ENCODE data around the gene F12. TPM values are rescaled to one million over a fixed set of nuclear protein-coding genes. Genes with fewer than 3 reads are reported as not detected.
A peak's percentile ranks its signal among the peaks of the same experiment; 100 is the strongest.

The F12 gene
- total RNA-seq, 1 experiment from 2014 or later, result 10.0 TPM

DNA sequence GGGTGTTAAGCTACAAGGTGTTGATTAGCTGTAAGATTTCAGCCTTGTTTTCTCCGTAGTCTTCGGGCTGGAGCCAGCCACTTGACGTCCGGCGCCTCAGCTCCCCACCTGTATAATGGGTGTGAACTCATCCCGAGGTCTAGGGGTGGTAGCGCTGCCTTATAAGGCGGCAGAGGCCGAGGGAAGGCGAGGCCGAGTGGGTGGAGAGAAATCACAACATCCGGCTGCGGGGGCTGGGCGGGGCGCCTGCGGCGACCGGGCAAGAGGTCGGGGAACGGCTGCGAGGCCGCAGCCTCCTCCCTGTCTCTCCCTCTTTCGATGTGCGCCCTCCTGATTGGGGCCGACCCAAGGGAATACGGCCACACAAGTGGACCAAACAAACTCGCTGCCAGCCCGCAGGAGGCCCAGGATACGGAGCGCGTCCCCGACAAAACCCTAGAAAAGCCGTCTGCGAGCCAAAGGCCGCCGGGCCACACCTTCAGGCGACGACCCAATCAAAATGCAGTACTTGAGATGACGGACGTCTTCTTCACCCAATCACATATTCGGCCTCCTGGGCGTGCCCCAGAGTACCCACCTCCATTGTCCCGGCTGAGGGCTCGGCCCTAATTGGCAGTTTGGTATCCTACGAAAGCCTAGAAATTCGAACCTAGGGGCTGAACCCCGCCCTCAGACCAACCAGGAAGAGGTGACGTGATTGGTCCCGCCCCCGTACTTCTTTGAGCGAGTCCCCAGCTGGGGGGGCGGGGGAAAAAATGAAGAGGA, 16.6 kb upstream of the F12 start:
- ATAC-seq, result peak; percentile 94
- ChIA-PET POLR2A (interaction anchor here (0.6 to 2.2 kb wide), 17 partner anchors 15 to 114 kb away, joined by 3 to 19 read pairs (median 4); partner anchors contain the start of genes DDX41, MXD3, PDLIM7 and PRR7), CTCF (interaction anchor here (0.6 to 9.4 kb wide), 28 partner anchors 11 to 754 kb away, joined by 3 to 95 read pairs (median 5); partner anchors contain the start of gene PFN3)
- 0 out of 2 replicates have a peak, but pooled peaks have one; percentile 54 for TF ChIP-seq ERG (CRISPR knock-in tag; IDR thresholded peaks at IDR 0.05)
- TF ChIP-seq OVOL2 (CRISPR knock-in tag; IDR thresholded peaks at IDR 0.05; ENCODE audit: borderline replicate concordance), result no peak
- no peak for TF ChIP-seq ZNF671 (CRISPR knock-in tag; IDR thresholded peaks at IDR 0.05)
- TF ChIP-seq GABPB1 (CRISPR knock-in tag; IDR thresholded peaks at IDR 0.05), result 0 out of 2 replicates have a peak, but pooled peaks have one; percentile 19
- TF ChIP-seq ZNF121 (CRISPR knock-in tag; IDR thresholded peaks at IDR 0.05), result no peak; the same call in 1 of the 2 replicates
- 0 out of 2 replicates have a peak, but pooled peaks have one; percentile 36 for TF ChIP-seq AR (CRISPR knock-in tag; IDR thresholded peaks at IDR 0.05)
- TF ChIP-seq GTF2I (CRISPR knock-in tag; conservative IDR thresholded peaks at IDR 0.05), result peak; percentile 99
- TF ChIP-seq MAX (CRISPR knock-in tag; IDR thresholded peaks at IDR 0.05), result peak; percentile 55; the same call in 1 of the 2 replicates
- TF ChIP-seq CREM (CRISPR knock-in tag; IDR thresholded peaks at IDR 0.05), result no peak
- TF ChIP-seq SP1 (CRISPR knock-in tag; conservative IDR thresholded peaks at IDR 0.05), result peak; percentile 74
- TF ChIP-seq, protein P1, sequence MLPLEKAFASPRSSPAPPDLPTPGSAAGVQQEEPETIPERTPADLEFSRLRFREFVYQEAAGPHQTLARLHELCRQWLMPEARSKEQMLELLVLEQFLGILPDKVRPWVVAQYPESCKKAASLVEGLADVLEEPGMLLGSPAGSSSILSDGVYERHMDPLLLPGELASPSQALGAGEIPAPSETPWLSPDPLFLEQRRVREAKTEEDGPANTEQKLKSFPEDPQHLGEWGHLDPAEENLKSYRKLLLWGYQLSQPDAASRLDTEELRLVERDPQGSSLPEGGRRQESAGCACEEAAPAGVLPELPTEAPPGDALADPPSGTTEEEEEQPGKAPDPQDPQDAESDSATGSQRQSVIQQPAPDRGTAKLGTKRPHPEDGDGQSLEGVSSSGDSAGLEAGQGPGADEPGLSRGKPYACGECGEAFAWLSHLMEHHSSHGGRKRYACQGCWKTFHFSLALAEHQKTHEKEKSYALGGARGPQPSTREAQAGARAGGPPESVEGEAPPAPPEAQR (CRISPR knock-in tag; IDR thresholded peaks at IDR 0.05), result peak; percentile 72; the same call in 1 of the 2 replicates
- TF ChIP-seq FOXP1 (CRISPR knock-in tag; IDR thresholded peaks at IDR 0.05; ENCODE audit: borderline replicate concordance), result peak; percentile 74
- TF ChIP-seq ZNF219 (CRISPR knock-in tag; IDR thresholded peaks at IDR 0.05; ENCODE audit: borderline replicate concordance), result no peak
- TF ChIP-seq, protein P2, sequence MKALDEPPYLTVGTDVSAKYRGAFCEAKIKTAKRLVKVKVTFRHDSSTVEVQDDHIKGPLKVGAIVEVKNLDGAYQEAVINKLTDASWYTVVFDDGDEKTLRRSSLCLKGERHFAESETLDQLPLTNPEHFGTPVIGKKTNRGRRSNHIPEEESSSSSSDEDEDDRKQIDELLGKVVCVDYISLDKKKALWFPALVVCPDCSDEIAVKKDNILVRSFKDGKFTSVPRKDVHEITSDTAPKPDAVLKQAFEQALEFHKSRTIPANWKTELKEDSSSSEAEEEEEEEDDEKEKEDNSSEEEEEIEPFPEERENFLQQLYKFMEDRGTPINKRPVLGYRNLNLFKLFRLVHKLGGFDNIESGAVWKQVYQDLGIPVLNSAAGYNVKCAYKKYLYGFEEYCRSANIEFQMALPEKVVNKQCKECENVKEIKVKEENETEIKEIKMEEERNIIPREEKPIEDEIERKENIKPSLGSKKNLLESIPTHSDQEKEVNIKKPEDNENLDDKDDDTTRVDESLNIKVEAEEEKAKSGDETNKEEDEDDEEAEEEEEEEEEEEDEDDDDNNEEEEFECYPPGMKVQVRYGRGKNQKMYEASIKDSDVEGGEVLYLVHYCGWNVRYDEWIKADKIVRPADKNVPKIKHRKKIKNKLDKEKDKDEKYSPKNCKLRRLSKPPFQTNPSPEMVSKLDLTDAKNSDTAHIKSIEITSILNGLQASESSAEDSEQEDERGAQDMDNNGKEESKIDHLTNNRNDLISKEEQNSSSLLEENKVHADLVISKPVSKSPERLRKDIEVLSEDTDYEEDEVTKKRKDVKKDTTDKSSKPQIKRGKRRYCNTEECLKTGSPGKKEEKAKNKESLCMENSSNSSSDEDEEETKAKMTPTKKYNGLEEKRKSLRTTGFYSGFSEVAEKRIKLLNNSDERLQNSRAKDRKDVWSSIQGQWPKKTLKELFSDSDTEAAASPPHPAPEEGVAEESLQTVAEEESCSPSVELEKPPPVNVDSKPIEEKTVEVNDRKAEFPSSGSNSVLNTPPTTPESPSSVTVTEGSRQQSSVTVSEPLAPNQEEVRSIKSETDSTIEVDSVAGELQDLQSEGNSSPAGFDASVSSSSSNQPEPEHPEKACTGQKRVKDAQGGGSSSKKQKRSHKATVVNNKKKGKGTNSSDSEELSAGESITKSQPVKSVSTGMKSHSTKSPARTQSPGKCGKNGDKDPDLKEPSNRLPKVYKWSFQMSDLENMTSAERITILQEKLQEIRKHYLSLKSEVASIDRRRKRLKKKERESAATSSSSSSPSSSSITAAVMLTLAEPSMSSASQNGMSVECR (CRISPR knock-in tag; IDR thresholded peaks at IDR 0.05; ENCODE audit: borderline replicate concordance), result peak; percentile 72; the same call in 1 of the 2 replicates
- TF ChIP-seq NFE2L1 (CRISPR knock-in tag; IDR thresholded peaks at IDR 0.05), result peak; percentile 51; the same call in 1 of the 2 replicates
- no peak for TF ChIP-seq ZNF512 (CRISPR knock-in tag; IDR thresholded peaks at IDR 0.05; ENCODE audit: borderline replicate concordance)
- peak; percentile 87 for TF ChIP-seq NFYB (CRISPR knock-in tag; conservative IDR thresholded peaks at IDR 0.05; ENCODE audit: low read depth)
- TF ChIP-seq ZBTB43 (CRISPR knock-in tag; IDR thresholded peaks at IDR 0.05), result no peak
- TF ChIP-seq FOXK1 (CRISPR knock-in tag; IDR thresholded peaks at IDR 0.05), result peak; percentile 75
- TF ChIP-seq TEAD1 (CRISPR knock-in tag; IDR thresholded peaks at IDR 0.05), result peak; percentile 62; the same call in 1 of the 2 replicates

More for the DNA sequence above, 16.6 kb upstream of the F12 start:
- Mint-ChIP-seq H3K4me1 (peaks cover 18% of the 10 kb centered on the region), H3K9me3 (no peaks in the 10 kb centered on the region), H3K27me3 (ENCODE audit: low read depth) (peaks cover 5% of the 10 kb centered on the region), H3K27ac (peak overlapping the region; percentile 98), H3K4me3 (peak overlapping the region; percentile 84), H3K36me3 (no peaks in the 10 kb centered on the region; the same call in 1 of the 2 replicates)
- peak; percentile 100 for DNase-seq (ENCODE audit: low spot score)

Measured in WTC11 (cell line).